Stomach (tissue), 4 donors: ENCODE results near the gene PRRX2.

Experiments
- POLR2A ChIP-seq, 4 donors: fragments of 450-650 bp; IDR thresholded peaks; one replicate each; pipeline ENCODE4 v1.6.1; 2016; ENCODE audit warnings: antibody characterized with exemption in 4 of 4, control low read depth in 2 of 4, mild to moderate bottlenecking in 1 of 4, moderate library complexity in 1 of 4
- POLR2AphosphoS5 ChIP-seq, 3 donors: sonication (generic); formaldehyde crosslinking; IDR thresholded peaks; one replicate each; pipeline ENCODE4 v1.6.1; 2016; ENCODE audit warnings: antibody characterized with exemption in 3 of 3
- TF ChIP-seq, protein P1 (sequence below), 7 experiments: fragments of 450-650 bp in 4 of 7; fragments of 200-600 bp in 3 of 7; sonication (generic) in 3 of 7; IDR thresholded peaks; one replicate each; pipeline ENCODE4 v1.5.1; 2016 to 2019; ENCODE audit warnings: antibody characterized with exemption in 7 of 7, control low read depth in 2 of 7, mild to moderate bottlenecking in 1 of 7

DNA sequence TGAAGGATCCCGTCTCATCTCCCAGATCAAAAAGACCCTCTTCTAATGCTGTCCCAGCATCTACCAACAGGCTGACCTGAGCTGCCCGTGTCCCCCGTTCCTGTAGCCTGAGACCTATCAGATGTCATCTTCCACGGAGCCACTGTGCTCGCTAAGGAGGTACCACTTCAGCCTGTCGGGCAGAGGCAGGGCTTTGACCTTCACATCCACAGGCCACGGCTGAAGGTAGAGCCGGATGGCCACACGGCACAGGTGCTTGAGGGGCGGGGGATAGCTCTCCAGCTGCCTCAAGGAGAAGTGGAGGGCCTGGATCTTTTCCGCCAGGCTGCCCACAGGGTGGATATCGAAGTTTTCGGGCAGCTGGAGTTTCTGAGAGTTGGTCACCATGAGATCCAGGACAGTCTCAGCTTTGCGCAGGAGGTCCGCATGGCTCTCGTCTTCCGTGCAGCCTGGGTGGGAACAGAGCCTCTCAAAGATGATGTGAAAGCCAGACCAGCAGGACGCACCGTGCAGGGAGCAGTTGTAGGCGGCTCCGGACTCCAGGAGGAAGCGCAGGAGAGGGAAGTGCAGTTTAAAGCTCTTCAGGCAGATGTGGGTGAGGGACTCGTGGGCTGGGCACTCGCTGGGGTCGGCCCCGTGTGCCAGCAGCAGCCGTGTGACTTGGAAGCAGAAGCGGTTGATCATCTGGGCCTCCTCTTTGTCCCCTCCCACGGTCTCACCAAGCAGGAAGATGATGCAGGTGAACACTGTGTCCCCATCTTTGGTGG is 27.6 kb upstream of the PRRX2 start:
- TF ChIP-seq, protein P1, sequence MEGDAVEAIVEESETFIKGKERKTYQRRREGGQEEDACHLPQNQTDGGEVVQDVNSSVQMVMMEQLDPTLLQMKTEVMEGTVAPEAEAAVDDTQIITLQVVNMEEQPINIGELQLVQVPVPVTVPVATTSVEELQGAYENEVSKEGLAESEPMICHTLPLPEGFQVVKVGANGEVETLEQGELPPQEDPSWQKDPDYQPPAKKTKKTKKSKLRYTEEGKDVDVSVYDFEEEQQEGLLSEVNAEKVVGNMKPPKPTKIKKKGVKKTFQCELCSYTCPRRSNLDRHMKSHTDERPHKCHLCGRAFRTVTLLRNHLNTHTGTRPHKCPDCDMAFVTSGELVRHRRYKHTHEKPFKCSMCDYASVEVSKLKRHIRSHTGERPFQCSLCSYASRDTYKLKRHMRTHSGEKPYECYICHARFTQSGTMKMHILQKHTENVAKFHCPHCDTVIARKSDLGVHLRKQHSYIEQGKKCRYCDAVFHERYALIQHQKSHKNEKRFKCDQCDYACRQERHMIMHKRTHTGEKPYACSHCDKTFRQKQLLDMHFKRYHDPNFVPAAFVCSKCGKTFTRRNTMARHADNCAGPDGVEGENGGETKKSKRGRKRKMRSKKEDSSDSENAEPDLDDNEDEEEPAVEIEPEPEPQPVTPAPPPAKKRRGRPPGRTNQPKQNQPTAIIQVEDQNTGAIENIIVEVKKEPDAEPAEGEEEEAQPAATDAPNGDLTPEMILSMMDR (IDR thresholded peaks at IDR 0.05) = no peak
- TF ChIP-seq POLR2AphosphoS5 (IDR thresholded peaks at IDR 0.05) (no peak), POLR2A (IDR thresholded peaks at IDR 0.05) (no peak)
